ENCODE measurements around the gene NFIA.

DNA sequence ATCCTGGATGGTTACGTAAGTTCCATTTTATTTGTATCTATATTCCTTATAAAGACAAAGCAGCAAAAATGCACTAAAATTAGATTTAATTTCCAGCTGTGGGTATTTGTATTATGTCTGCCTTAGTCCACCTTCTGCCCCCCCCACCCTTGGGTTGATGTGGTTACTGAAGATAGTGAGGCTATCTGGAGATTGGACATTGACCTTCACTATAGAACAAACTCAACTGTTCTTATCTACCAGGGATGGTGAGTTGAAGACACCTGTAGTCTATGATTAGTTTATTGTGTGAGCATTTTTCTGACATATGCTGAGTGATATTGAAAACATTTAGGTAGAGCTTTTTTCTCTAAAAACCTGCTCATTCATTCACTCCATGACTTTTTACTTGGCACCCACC lies 122.2 kb downstream of the NFIA start:
- TF ChIP-seq POLR2A (IDR thresholded peaks at IDR 0.05; ENCODE audit: low read depth, low read length) (no peak), POLR2AphosphoS5 (IDR thresholded peaks at IDR 0.05; ENCODE audit: low read depth, low read length) (no peak)

Measured in GM12892 (cell line).